Stimulated activated CD8-positive, alpha-beta memory T cell treated with anti-CD3 and anti-CD28 coated beads, Interleukin-2, amount 100 ng/mL, for 48 hours (primary cell): ENCODE data around the gene SUSD1.

ENCODE experiments used
- DNase-seq, 2 donors: peaks; one replicate each; pipeline ENCODE4 v3.0.0-alpha.2; 2020; ENCODE audit warnings: low read depth in 2 of 2

Gene SUSD1

GRCh38 chr9:112065806-112066606 lies 109.1 kb downstream of the SUSD1 start:
- no peak for DNase-seq

GRCh38 chr9:112064871-112065270 lies 110.2 kb downstream of the SUSD1 start:
- no peak for DNase-seq

DNA sequence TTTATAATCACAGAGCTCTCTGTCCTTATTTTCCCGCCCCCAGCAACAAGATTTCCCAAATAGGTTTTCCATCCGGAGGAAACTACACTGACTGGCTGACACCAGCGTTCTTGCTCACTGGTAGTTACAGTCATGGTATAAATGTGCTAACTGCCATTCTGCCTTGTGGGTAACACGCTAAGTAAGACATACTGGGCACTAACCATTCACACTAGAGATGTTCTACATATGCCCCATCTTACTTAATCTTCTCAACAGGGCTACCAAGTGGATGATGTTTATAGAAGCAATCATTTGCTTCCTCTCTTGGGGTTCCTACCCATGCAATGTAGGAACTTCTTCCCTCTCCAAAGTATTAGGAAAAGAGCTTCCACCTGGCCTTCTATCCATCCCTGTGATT lies 111.5 kb downstream of the SUSD1 start:
- DNase-seq: no peak

- DNase-seq: no peak
Observed at GRCh38 chr9:112063151-112063550, 111.9 kb downstream of the SUSD1 start.

GRCh38 chr9:112061152-112061740 lies 113.9 kb downstream of the SUSD1 start:
- no peak for DNase-seq

DNA sequence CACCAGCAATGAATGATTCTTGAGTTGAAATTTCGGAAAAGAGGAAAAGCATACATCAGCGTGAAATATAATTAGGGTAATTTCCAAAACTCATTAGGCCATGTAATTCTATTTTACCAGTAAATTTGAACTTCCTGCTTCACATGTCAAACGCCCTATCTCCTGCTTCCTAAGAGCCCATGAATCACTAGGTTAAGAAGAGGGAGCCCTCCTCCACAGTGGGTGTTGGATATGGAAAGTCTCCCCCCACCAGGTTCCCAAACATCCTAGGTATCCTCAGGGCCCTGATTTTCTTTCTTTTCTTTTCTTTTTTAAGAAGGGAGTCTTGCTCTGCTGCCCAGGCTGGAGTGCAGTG lies 115.2 kb downstream of the SUSD1 start:
- DNase-seq: no peak

DNA sequence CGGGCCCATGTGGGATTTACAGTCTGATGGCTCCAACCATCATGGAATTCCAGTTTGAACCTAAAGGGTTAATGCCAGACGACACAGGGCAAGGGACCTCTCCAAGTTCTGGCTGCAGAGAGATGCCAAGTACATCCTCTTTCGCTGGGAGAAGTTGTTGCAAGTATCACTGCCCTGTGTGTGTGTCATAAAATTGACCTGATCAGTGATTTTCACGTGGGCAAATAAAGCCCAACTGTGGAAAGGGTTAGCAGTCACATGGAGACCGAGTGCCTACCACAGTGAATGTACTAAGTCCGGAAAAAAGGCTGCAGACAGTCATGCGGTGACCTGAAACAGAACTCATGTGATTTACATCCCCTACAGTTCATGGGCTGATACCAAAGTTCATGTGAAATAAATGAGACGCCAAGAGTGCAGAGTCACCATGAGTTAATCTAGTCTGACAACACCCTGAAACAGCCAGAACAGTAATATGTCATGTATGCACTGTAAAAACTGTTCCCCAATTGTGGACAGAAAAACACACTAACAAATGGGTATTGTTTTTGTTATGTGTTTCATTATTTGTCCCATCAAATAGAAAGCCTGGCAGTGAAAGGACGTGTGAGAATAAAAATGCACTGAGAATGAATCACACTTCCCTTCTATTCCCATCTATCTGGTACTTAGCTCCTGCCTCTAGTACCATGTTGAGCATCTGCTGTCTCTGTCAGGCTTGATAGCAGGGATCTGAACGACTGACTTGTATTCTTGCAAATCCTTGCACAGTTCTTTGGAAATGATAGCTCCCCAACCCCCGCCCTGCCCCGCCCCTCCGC lies 115.7 kb downstream of the SUSD1 start:
- DNase-seq: no peak

- no peak for DNase-seq
Observed at GRCh38 chr9:112056996-112057395, 118.1 kb downstream of the SUSD1 start.

GRCh38 chr9:112054916-112055315 lies 120.2 kb downstream of the SUSD1 start:
- no peak for DNase-seq

DNA sequence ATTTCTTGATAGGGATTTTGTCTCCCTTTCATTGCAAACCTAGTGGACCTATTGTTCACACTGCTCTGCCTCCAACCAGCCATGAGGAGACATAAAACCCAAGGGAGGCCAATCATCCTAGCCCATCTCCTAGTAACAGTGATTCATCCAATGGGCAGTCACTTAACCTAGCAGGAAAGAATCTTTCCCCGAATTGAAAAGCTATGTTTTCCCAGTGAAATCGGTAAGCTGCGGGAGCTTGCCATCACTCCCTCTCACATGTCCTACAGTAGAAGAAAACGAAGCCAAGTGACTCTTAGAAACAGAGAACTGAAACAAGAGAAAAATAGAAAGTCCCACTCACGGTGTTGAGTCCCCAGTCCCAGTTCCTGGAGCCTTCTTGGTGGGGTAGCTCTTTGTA lies 123.3 kb downstream of the SUSD1 start:
- DNase-seq: no peak

DNA sequence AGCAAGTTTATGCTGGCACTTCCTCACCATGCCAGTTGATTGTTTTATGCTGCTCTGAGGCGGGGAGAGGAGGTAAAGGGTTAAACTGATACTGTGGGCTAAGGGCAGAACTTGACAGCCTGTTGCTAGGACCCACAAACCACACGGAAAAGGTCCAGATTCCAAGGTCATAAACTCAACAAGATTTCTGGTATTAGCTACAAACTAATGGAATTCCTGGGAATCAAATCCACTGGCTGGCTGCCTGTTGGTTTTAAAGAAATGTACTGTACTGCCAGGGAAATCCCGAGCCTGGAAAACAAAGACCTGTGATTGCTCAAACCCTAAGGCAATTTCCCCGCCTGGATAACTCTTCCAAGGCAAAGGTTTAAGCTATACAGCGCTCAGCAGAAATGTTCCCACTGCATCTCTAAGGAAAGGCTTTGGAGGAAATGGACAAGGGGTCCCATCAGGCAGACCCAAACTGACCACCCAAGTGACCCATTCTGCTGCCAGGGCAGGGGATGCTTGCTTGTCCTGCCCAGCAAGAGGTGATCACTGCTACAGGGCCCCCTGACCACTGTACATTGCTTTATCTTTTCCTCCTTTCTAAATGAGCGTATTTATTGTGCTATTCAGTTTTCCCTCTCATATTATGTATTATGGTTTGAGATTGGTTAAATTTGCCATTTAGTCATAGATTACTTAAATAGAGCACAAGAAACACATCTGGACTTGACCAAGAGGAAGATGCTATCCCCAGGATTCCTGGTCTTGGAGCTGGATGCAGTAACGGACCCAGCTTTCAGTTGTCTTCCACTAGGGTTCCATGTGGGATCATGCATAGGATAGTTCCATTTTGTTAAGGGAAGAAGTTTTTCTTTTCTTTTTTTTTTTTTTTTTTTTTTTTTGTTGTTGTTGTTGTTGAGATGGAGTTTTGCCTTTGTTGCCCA lies 124.3 kb downstream of the SUSD1 start:
- no peak for DNase-seq

DNA sequence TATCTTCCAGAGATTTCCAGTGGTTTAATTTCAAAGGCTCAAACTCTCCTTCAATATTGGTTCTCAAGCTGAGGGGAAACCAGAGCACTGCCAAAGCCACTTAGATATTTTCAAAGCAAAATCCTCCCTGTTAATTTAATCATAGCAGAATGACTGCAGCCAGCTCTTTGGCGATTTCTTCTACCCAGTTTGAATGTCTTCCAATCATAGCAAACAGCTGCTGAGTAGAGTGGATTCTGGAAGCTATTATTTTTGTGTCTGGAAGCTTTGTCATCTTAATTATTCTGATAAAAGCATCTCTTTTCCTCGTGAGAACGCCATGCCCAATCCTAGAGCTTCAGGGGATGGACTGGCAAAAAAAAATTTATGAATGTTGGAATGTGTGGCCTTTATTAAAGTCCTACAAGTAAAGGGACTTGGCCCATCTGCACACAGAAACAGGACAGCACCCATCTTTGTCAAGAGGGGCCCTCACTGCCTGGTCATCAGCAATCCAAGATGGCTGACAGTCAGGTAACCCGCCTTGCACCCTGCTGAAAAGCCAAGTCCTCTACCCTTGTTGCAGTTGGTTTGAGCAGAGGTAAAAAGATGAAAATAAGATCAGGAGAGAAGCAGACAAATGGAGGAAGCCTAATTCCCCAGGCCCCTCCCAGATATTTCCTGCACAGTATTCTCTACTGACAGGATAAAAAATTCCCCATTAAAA lies 125.1 kb downstream of the SUSD1 start:
- no peak for DNase-seq

- DNase-seq: no peak
Observed at GRCh38 chr9:112048924-112049691, 126.0 kb downstream of the SUSD1 start.

DNA sequence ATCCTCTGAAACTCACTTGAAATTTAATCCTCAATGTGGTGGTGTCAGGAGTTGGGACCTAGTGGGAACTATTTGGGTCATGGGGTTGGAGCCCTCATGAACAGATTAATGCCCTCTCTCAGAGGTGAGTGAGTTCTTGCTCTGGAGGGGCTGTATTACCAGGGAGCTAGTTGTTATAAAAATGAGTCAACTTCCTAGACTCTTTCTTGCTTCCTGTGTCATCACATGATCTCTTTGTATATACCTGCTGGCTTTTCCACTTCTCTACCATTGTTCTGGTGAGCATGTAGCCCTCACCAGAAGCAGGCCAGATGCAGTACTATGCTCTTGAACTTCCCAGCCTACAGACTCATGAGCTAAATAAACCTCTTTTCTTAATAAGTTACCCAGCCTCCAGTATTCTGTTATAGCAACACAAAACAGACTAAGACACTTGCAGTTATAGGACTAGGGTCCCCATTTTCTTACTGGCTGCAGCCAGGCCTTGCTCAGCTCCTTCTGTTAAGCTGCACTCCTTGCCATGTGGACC lies 127.5 kb downstream of the SUSD1 start:
- no peak for DNase-seq

DNA sequence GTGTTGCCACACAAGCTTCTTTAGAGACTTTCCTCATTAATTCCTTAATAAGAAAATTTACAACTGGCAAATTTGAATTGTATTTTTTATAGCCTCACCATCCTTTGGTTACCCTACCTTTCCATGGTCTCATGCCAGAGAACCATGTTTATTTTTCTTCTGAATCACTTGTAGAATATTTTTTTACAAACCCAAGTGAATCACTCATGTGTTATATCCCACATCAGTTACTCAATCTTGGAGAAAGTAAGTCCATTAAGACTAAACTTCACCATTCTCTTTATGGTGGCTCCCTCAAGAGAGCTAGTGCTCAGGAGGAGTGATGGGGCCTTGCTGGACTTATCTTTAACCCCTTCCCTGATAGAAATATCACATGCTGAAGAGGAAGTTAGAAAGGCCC lies 128.9 kb downstream of the SUSD1 start:
- no peak for DNase-seq

- DNase-seq: no peak
Observed at GRCh38 chr9:112044881-112045280, 130.2 kb downstream of the SUSD1 start.

- no peak for DNase-seq
Observed at GRCh38 chr9:112044186-112044585, 130.9 kb downstream of the SUSD1 start.

DNA sequence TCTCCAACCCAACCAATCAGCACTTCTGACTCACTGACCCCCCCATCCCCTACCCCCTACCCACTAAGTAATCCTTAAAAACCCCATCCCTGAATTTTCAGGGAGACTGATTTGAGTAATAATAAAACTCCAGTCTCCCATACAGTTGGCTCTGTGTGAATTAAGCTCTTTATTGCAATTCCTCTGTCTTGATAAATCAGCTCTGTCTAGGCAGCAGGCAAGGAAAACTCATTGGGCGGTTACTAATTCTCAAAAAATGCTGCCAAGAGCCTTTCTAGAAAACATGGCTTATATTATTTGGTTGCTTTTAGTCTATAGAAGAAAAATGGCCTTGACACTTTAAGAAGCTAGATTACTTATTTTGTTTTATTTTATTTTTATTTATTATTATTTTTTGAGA lies 131.7 kb downstream of the SUSD1 start:
- no peak for DNase-seq

DNA sequence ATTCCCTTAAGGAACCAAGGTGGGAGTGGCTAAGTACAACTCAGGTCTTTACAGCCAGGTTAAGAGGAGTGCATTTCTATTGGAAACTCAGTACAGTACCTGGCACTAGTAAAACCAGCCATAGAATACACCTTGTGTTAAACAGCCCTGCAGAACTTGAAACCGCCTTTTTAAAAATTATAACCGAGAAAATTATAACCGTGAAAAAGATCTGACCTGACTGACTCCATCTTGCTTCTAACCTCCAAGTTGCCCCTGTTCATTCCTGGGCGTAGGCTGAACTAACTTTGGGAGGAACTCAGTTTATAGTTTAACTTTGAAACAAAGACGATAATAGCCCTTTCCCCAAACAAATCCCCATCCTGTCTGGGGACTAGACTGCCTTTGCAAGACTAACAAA lies 132.3 kb downstream of the SUSD1 start:
- DNase-seq: no peak

DNA sequence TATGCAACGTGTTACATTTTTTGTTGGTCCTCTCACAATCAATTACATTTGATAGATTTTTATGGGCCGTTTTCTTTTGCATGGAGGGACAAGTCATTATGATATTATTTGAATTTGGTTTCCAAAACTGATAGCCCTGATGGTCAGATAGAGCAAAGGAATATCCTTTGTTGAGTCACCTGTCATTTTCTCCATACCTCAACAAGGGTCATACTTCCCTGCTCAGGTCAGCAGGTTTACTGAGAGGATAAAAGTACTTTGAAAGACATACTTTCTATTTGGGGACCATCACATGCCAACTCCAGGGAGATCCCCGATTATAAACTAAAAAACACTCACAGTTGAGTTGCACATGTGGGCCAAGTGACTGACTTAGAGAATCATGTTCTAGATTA lies 132.9 kb downstream of the SUSD1 start:
- no peak for DNase-seq
